Activated naive CD8-positive, alpha-beta T cell treated with anti-CD3 and anti-CD28 coated beads, Interleukin-2, amount 50 U/mL, for 24 hours (primary cell): ENCODE measurements around the gene SF3A1.

Source experiments
- ATAC-seq: fragments of 150-1000 bp; cut with Tn5 transposase; one replicate; pipeline ENCODE4 v1.10.0; 2021
- DNase-seq: peaks from one replicate; pipeline ENCODE4 v3.0.0; 2021
- H3K27ac Mint-ChIP-seq: one replicate; pipeline ENCODE4 v1.8.0; 2021; ENCODE audit warnings: mild to moderate bottlenecking, mixed read lengths
- H3K27me3 Mint-ChIP-seq: one replicate; pipeline ENCODE4 v1.8.0; 2021; ENCODE audit warnings: mixed read lengths
- H3K36me3 Mint-ChIP-seq: one replicate; pipeline ENCODE4 v1.8.0; 2021; ENCODE audit warnings: low read depth, mixed read lengths
- H3K4me1 Mint-ChIP-seq: one replicate; pipeline ENCODE4 v1.8.0; 2021; ENCODE audit warnings: mixed read lengths
- H3K4me3 Mint-ChIP-seq: one replicate; pipeline ENCODE4 v1.8.0; 2021; ENCODE audit warnings: mild to moderate bottlenecking, moderate library complexity, mixed read lengths
- H3K9me3 Mint-ChIP-seq: one replicate; pipeline ENCODE4 v1.8.0; 2021; ENCODE audit warnings: mixed read lengths

SF3A1 gene

GRCh38 chr22:30288419-30289140, 68.1 kb downstream of the SF3A1 start:
- no peak for DNase-seq
- H3K9me3 Mint-ChIP-seq, result no peaks in the 10 kb centered on the region
- H3K36me3 Mint-ChIP-seq, result peaks cover 3% of the 10 kb centered on the region
- H3K27me3 Mint-ChIP-seq, result no peaks in the 10 kb centered on the region
- H3K4me3 Mint-ChIP-seq, result peak overlapping the region; percentile 74
- H3K27ac Mint-ChIP-seq, result no peak overlapping the region
- peaks cover 19% of the 10 kb centered on the region for H3K4me1 Mint-ChIP-seq
- no peak for ATAC-seq

GRCh38 chr22:30287648-30288418, 68.9 kb downstream of the SF3A1 start:
- H3K4me1 Mint-ChIP-seq, result peaks cover 25% of the 10 kb centered on the region
- H3K9me3 Mint-ChIP-seq, result no peaks in the 10 kb centered on the region
- peak; percentile 91 for DNase-seq
- no peaks in the 10 kb centered on the region for H3K27me3 Mint-ChIP-seq
- no peak overlapping the region for H3K27ac Mint-ChIP-seq
- H3K4me3 Mint-ChIP-seq, result peak overlapping the region; percentile 74
- ATAC-seq, result peak; percentile 18
- H3K36me3 Mint-ChIP-seq, result no peaks in the 10 kb centered on the region

- Mint-ChIP-seq H3K27me3 (no peaks in the 10 kb centered on the region), H3K4me1 (peaks cover 26% of the 10 kb centered on the region), H3K4me3 (no peak overlapping the region), H3K9me3 (no peaks in the 10 kb centered on the region), H3K36me3 (no peaks in the 10 kb centered on the region), H3K27ac (no peak overlapping the region)
- DNase-seq, result peak; percentile 93
- ATAC-seq, result no peak
Observed at GRCh38 chr22:30286813-30287647, 69.7 kb downstream of the SF3A1 start.

GRCh38 chr22:30286331-30286730, 70.4 kb downstream of the SF3A1 start:
- no peaks in the 10 kb centered on the region for H3K9me3 Mint-ChIP-seq
- H3K4me3 Mint-ChIP-seq, result no peak overlapping the region
- H3K27me3 Mint-ChIP-seq, result no peaks in the 10 kb centered on the region
- no peak overlapping the region for H3K27ac Mint-ChIP-seq
- H3K36me3 Mint-ChIP-seq, result no peaks in the 10 kb centered on the region
- H3K4me1 Mint-ChIP-seq, result peaks cover 26% of the 10 kb centered on the region
- ATAC-seq (no peak), DNase-seq (no peak)

GRCh38 chr22:30285846-30286200, 70.9 kb downstream of the SF3A1 start:
- H3K27me3 Mint-ChIP-seq, result no peaks in the 10 kb centered on the region
- no peaks in the 10 kb centered on the region for H3K36me3 Mint-ChIP-seq
- DNase-seq (no peak), ATAC-seq (no peak)
- H3K9me3 Mint-ChIP-seq, result no peaks in the 10 kb centered on the region
- no peak overlapping the region for H3K4me3 Mint-ChIP-seq
- H3K4me1 Mint-ChIP-seq, result peaks cover 26% of the 10 kb centered on the region
- no peak overlapping the region for H3K27ac Mint-ChIP-seq

GRCh38 chr22:30285176-30285845, 71.4 kb downstream of the SF3A1 start:
- Mint-ChIP-seq H3K4me1 (peaks cover 23% of the 10 kb centered on the region), H3K27me3 (no peaks in the 10 kb centered on the region), H3K4me3 (no peak overlapping the region), H3K27ac (no peak overlapping the region), H3K9me3 (no peaks in the 10 kb centered on the region), H3K36me3 (no peaks in the 10 kb centered on the region)
- DNase-seq, result no peak
- no peak for ATAC-seq

GRCh38 chr22:30284666-30285065, 72.0 kb downstream of the SF3A1 start:
- DNase-seq, result no peak
- Mint-ChIP-seq H3K9me3 (no peaks in the 10 kb centered on the region), H3K4me1 (peaks cover 20% of the 10 kb centered on the region), H3K27ac (no peak overlapping the region), H3K36me3 (no peaks in the 10 kb centered on the region), H3K4me3 (no peak overlapping the region), H3K27me3 (no peaks in the 10 kb centered on the region)
- no peak for ATAC-seq

GRCh38 chr22:30284172-30284571, 72.5 kb downstream of the SF3A1 start:
- peaks cover 23% of the 10 kb centered on the region for H3K4me1 Mint-ChIP-seq
- ATAC-seq (no peak), DNase-seq (no peak)
- H3K27ac Mint-ChIP-seq, result no peak overlapping the region
- H3K27me3 Mint-ChIP-seq, result no peaks in the 10 kb centered on the region
- no peaks in the 10 kb centered on the region for H3K36me3 Mint-ChIP-seq
- H3K4me3 Mint-ChIP-seq, result no peak overlapping the region
- no peaks in the 10 kb centered on the region for H3K9me3 Mint-ChIP-seq

- Mint-ChIP-seq H3K27ac (no peak overlapping the region), H3K27me3 (no peaks in the 10 kb centered on the region), H3K36me3 (no peaks in the 10 kb centered on the region), H3K4me3 (no peak overlapping the region), H3K9me3 (no peaks in the 10 kb centered on the region), H3K4me1 (peaks cover 23% of the 10 kb centered on the region)
- no peak for ATAC-seq
- DNase-seq, result no peak
Observed at GRCh38 chr22:30283342-30283741, 73.4 kb downstream of the SF3A1 start.

- DNase-seq, result no peak
- H3K36me3 Mint-ChIP-seq, result no peaks in the 10 kb centered on the region
- peaks cover 18% of the 10 kb centered on the region for H3K4me1 Mint-ChIP-seq
- ATAC-seq, result no peak
- H3K27ac Mint-ChIP-seq, result no peak overlapping the region
- H3K27me3 Mint-ChIP-seq, result no peaks in the 10 kb centered on the region
- no peak overlapping the region for H3K4me3 Mint-ChIP-seq
- H3K9me3 Mint-ChIP-seq, result no peaks in the 10 kb centered on the region
Observed at GRCh38 chr22:30282616-30283046, 74.1 kb downstream of the SF3A1 start.
